HCT116 (cell line): ENCODE results near the gene NUP210. TPM values are rescaled to one million over a fixed set of nuclear protein-coding genes. Genes with fewer than 3 reads are reported as not detected.

Experiments
- ATAC-seq: fragments of 200-7000 bp; cut with Tn5 transposase; 2 replicates; pipeline ENCODE4 v1.9.1; 2020; ENCODE audit warnings: mild to moderate bottlenecking, moderate library complexity
- BruUV-seq: library from RNA; stranded (reverse); fragments of 400-500 nt; replicated peaks from 2 replicates; lab custom pipeline; 2021; lab: Mats Ljungman, UMichigan
- CTCF ChIA-PET: fragments of 300-600 bp; sonication (Branson Sonifier 250); formaldehyde crosslinking; loops from one replicate; lab custom pipeline; 2021; ENCODE audit warnings: antibody characterized with exemption; lab: Charles Lee
- POLR2A ChIA-PET: fragments of 300-600, 350-600 bp; sonication (Branson Sonifier 250); formaldehyde crosslinking; loops from one replicate; lab custom pipeline; 2021; ENCODE audit warnings: antibody characterized with exemption; lab: Charles Lee
- RAD21 ChIA-PET, 2 experiments: fragments of 300-600 bp; sonication (Branson Sonifier 250); formaldehyde crosslinking; loops; one replicate each; lab custom pipeline; 2023; ENCODE audit warnings: low total read pairs in 2 of 2; ENCODE audit not compliant: uncharacterized antibody in 2 of 2, unreplicated experiment in 2 of 2, low non-redundant PET in 1 of 2; lab: Charles Lee
- DNase-seq: peaks from one replicate; pipeline ENCODE4 v3.0.0-alpha.2; 2010; ENCODE audit warnings: low read depth, low spot score
- H2AFZ ChIP-seq: fragments of 200-600 bp; shearing (Covaris generic), sonication (generic); 2 replicates; pipeline ENCODE4 v1.6.1; 2017; ENCODE audit warnings: low read depth, mixed run types, mixed read lengths, antibody characterized with exemption, low read length; ENCODE audit not compliant: poor library complexity, severe bottlenecking
- H3K27ac ChIP-seq: 2 replicates; pipeline ENCODE4 v1.5.1; 2012; ENCODE audit warnings: low read depth, low read length
- H3K27me3 ChIP-seq: fragments of 200-600 bp; sonication (generic); 2 replicates; pipeline ENCODE4 v1.6.1; 2016; ENCODE audit warnings: mixed run types, low read length, mixed read lengths; ENCODE audit not compliant: insufficient read depth
- H3K36me3 ChIP-seq, 2 experiments: fragments of 200-500 bp in 1 of 2; fragments of 200-600 bp in 1 of 2; sonication (Bioruptor generic) in 1 of 2; sonication (generic) in 1 of 2; 2 replicates each; pipeline versions ENCODE4 v1.5.1 to v1.6.1; 2014 to 2016; ENCODE audit warnings: low read length in 2 of 2, inconsistent platforms in 1 of 2, mixed read lengths in 1 of 2, mixed run types in 1 of 2; ENCODE audit not compliant: insufficient read depth in 2 of 2, control insufficient read depth in 1 of 2
- H3K4me1 ChIP-seq, 2 experiments: fragments of 200-600 bp in 1 of 2; sonication (generic) in 1 of 2; 2 replicates each; pipeline versions ENCODE4 v1.5.1 to v1.6.1; 2012 to 2017; ENCODE audit warnings: low read length in 2 of 2, inconsistent platforms in 1 of 2, mild to moderate bottlenecking in 1 of 2, mixed read lengths in 1 of 2, mixed run types in 1 of 2, moderate library complexity in 1 of 2; ENCODE audit not compliant: insufficient read depth in 2 of 2, control insufficient read depth in 1 of 2
- H3K4me2 ChIP-seq: fragments of 200-600 bp; sonication (generic); 2 replicates; pipeline ENCODE4 v1.6.1; 2017; ENCODE audit warnings: mixed run types, low read length, mixed read lengths
- H3K4me3 ChIP-seq, 2 experiments: fragments of 200-600 bp in 1 of 2; sonication (generic) in 1 of 2; replicated peaks in 1 of 2; 2 replicates each; pipeline ENCODE4 v1.5.1; 2011 to 2016; ENCODE audit warnings: low read length in 2 of 2, control low read depth in 1 of 2, low read depth in 1 of 2, mild to moderate bottlenecking in 1 of 2, mixed read lengths in 1 of 2, mixed run types in 1 of 2
- H3K79me2 ChIP-seq: fragments of 200-600 bp; sonication (generic); 2 replicates; pipeline ENCODE4 v1.6.1; 2017; ENCODE audit warnings: mild to moderate bottlenecking, mixed run types, low read length, moderate library complexity, mixed read lengths; ENCODE audit not compliant: insufficient read depth
- H3K9ac ChIP-seq: fragments of 200-600 bp; sonication (generic); 2 replicates; pipeline ENCODE4 v1.6.1; 2016; ENCODE audit warnings: low read length, mixed read lengths
- H3K9me2 ChIP-seq: fragments of 200-600 bp; sonication (generic), shearing (Covaris generic); 2 replicates; pipeline ENCODE4 v1.6.1; 2017; ENCODE audit warnings: mixed run types, mild to moderate bottlenecking, moderate library complexity; ENCODE audit not compliant: insufficient read depth
- H3K9me3 ChIP-seq, 2 experiments: fragments of 200-500 bp in 1 of 2; fragments of 200-600 bp in 1 of 2; sonication (Bioruptor generic) in 1 of 2; sonication (generic) in 1 of 2; 2 replicates each; pipeline ENCODE4 v1.6.1; 2014 to 2017; ENCODE audit warnings: low read length in 2 of 2, mixed read lengths in 2 of 2, inconsistent platforms in 1 of 2, low read depth in 1 of 2, mild to moderate bottlenecking in 1 of 2, mixed run types in 1 of 2, moderate library complexity in 1 of 2; ENCODE audit not compliant: control insufficient read depth in 1 of 2, insufficient read depth in 1 of 2
- H4K20me1 ChIP-seq: fragments of 200-600 bp; sonication (generic), shearing (Covaris generic); 2 replicates; pipeline ENCODE4 v1.6.1; 2017; ENCODE audit warnings: mixed run types, mild to moderate bottlenecking, moderate library complexity; ENCODE audit not compliant: insufficient read depth
- CEBPB ChIP-seq: IDR thresholded peaks from 2 replicates; pipeline ENCODE4 v1.6.1; 2012; ENCODE audit warnings: low read depth
- POLR2AphosphoS5 ChIP-seq: IDR thresholded peaks from 2 replicates; pipeline ENCODE4 v1.6.1; 2011; ENCODE audit warnings: mild to moderate bottlenecking, low read depth, low read length, moderate library complexity
- TCF7L2 ChIP-seq: IDR thresholded peaks from 2 replicates; pipeline ENCODE4 v1.7.0; 2011; ENCODE audit warnings: borderline replicate concordance, inconsistent platforms; ENCODE audit not compliant: insufficient read depth, insufficient read length; ENCODE audit errors: extremely low read depth
- ZNF274 ChIP-seq: fragments of 200-500 bp; sonication (Bioruptor generic); IDR thresholded peaks from 2 replicates; pipeline ENCODE4 v1.6.1; 2014; ENCODE audit warnings: mild to moderate bottlenecking, low read depth, low read length, inconsistent platforms
- intact Hi-C: fragments of 100-400 bp; cut with micrococcal nuclease; formaldehyde crosslinking; loops from 2 replicates; pipeline ENCODE4 v1.10.0; 2022
- total RNA-seq: library from RNA; stranded (reverse); gene quantifications from one replicate; pipeline ENCODE4 v1.2.1, GENCODE V29; 2021; ENCODE audit not compliant: unreplicated experiment

The NUP210 gene
- total RNA-seq, 1 experiment from 2014 or later = 74.9 TPM

DNA sequence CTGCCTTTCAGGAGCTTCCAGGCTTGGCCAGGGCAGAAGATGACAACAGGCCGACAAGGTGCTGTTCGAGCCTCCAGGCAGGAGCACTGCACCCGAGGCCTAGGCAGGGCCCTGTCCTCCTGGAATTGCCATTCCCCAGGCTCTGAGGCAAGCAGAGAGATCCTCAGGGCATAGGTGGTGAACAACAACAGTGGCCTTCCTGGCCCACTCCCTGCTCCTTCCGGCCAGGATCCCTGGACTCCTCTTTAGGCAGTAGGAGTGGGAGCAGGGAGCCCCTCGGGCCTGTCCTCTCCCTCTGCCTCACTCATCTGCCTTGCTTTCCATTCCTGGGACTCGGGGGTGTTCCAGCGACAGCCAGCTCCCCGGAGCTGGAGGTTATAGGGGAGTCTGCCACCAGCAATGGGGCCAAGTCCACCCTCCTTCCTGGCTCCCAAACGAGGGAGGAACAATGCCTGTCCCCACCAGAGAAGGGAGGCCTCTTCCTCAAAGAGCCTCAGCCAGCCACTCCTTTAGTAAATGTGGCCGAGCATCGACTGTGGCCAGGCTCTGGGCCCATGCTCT is 135.0 kb downstream of the NUP210 start:
- ChIA-PET RAD21 (no interaction called here), CTCF (no interaction called here)
- BruUV-seq = no TSS peak

DNA sequence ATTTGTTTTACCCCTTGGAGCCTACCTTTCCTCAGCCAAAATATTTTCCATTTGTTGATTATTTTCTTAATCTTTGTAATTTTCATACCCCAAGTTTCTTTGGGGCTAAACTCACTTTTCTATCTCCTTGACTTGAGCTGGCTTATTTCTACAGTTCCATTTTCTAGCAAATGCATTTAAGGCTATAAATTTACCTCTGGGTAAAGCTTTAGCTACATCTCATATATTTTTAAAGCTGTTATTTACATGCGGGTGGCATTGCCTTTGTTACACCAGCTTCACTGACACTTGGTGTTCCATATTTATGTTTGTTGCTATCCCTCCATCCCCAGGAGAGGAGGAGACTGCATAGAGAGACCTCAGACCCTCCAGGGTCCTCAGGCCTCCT is 136.3 kb downstream of the NUP210 start:
- Histone ChIP-seq H3K9me3 (peaks cover 7 to 13% of the 10 kb centered on the region in 2 experiments; a peak in 2 of 4 replicates), H3K4me2 (peak overlapping the region; percentile 75), H3K4me1 (peaks cover 0 to 5% of the 10 kb centered on the region in 2 experiments; a peak in 2 of 4 replicates), H3K4me3 (peak overlapping the region; percentile 40 to 54), H3K9ac (0 out of 2 replicates have a peak overlapping the region, but pooled peaks have one; percentile 39), H3K79me2 (no peaks in the 10 kb centered on the region), H2AFZ (peak overlapping the region; percentile 83), H3K27ac (no peak overlapping the region), H4K20me1 (no peaks in the 10 kb centered on the region), H3K27me3 (no peaks in the 10 kb centered on the region), H3K9me2 (no peaks in the 10 kb centered on the region), H3K36me3 (no peaks in the 10 kb centered on the region)
- DNase-seq (no peak), ATAC-seq (no peak)
- TF ChIP-seq ZNF274 (no peak), TCF7L2 (no peak), CEBPB (no peak), POLR2AphosphoS5 (no peak)
- ChIA-PET POLR2A (no interaction called here), RAD21 (no interaction called here), CTCF (interaction anchor here (0.7 to 1.3 kb wide), 2 partner anchors 22 to 192 kb away, joined by 3 to 4 read pairs; no protein-coding TSS in a partner anchor)
- no TSS peak for BruUV-seq
- intact Hi-C loops = no loop called here

More for the DNA sequence above, 135.0 kb downstream of the NUP210 start:
- Histone ChIP-seq H3K9me3 (peaks cover 7 to 13% of the 10 kb centered on the region in 2 experiments; a peak in 2 of 4 replicates), H3K4me2 (no peak overlapping the region), H3K4me3 (no peak overlapping the region), H2AFZ (no peak overlapping the region), H3K36me3 (no peaks in the 10 kb centered on the region), H4K20me1 (no peaks in the 10 kb centered on the region), H3K79me2 (no peaks in the 10 kb centered on the region), H3K27me3 (no peaks in the 10 kb centered on the region), H3K27ac (no peak overlapping the region), H3K9ac (no peak overlapping the region), H3K4me1 (peaks cover 0 to 5% of the 10 kb centered on the region in 2 experiments; a peak in 2 of 4 replicates), H3K9me2 (no peaks in the 10 kb centered on the region)
- DNase-seq = no peak
- ATAC-seq = no peak
- intact Hi-C loops = no loop called here
- POLR2A ChIA-PET = no interaction called here
- TF ChIP-seq TCF7L2 = no peak
